GM21717 (cell line): ENCODE data around the gene GATD1.

Source experiments
- ATAC-seq: cut with Tn5 transposase; IDR thresholded peaks from one replicate; pipeline ENCODE4 v1.9.1; 2021; ENCODE audit warnings: mild to moderate bottlenecking, moderate library complexity; ENCODE audit not compliant: unreplicated experiment

The GATD1 gene

DNA sequence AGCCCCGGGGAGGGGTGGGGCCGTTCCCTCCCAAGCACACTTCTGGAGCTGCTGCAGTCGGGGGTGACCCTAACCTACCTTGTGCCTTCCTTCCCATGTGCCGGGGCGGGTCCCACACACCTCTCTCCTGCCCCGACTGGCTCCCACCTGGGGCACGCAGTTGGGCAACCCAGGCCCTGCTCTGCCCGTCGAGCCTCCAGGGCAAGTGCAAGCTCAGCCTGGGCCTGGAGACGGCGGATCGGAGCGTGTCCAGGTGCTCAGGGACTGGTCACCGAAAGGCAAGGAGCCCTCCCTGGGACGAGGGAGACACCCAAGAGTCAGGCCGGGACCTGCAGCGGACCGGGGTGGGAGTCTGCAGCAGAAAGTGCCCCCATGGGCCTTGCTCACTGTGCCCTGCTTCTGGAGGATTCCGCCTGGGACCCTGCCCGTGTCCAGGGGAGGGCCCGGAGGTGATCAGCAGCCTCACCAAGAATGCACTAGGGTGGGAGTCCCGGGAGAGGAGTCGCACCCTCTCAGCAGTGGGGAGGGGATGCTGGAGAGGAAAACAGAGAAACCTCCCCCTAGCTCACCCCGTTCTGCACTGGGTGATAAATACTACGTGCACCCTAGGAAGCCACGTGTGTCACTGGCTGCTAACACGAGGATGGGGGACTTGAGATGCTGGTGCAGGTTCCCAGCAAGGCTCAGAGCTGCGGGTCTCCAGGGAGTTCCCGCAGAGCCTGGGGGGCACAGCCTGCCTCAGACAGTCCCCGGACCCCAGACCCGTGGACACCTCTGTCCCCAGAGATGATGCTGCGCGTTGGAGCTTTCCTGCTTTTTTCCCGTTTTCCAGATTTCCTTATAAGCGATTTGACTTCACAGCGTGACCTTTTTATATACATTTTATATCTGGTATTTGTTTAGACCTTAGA is 5.2 kb upstream of the GATD1 start:
- ATAC-seq, result no peak

DNA sequence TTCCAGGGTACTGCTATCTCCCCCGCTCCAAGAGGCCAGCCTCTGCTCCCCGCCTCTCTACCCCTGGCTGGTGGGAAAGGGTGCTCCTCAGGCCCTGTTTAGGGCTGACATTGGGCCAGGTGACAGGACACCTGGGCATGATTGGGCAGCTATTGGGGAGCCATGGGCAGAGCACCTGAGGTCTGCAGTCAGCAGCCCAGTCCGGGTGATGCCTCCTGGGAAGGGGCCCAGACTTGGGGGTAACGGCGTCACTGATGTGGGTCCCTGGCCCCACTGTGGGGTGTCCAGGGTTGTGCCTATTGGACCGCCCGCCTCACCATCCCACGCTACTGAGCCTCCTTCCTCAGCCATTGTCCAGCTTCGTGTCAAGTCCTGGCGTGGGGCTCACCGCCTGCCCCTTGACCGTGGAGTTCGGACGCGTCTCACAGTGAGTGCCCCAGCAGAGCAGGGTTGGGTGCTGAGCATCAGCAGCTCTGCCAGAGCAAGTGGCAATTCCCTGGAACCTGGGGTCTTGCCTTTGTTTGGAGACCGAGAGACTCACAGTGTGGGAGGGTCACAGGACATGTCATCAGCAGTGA is 2.8 kb upstream of the GATD1 start:
- ATAC-seq, result no peak

DNA sequence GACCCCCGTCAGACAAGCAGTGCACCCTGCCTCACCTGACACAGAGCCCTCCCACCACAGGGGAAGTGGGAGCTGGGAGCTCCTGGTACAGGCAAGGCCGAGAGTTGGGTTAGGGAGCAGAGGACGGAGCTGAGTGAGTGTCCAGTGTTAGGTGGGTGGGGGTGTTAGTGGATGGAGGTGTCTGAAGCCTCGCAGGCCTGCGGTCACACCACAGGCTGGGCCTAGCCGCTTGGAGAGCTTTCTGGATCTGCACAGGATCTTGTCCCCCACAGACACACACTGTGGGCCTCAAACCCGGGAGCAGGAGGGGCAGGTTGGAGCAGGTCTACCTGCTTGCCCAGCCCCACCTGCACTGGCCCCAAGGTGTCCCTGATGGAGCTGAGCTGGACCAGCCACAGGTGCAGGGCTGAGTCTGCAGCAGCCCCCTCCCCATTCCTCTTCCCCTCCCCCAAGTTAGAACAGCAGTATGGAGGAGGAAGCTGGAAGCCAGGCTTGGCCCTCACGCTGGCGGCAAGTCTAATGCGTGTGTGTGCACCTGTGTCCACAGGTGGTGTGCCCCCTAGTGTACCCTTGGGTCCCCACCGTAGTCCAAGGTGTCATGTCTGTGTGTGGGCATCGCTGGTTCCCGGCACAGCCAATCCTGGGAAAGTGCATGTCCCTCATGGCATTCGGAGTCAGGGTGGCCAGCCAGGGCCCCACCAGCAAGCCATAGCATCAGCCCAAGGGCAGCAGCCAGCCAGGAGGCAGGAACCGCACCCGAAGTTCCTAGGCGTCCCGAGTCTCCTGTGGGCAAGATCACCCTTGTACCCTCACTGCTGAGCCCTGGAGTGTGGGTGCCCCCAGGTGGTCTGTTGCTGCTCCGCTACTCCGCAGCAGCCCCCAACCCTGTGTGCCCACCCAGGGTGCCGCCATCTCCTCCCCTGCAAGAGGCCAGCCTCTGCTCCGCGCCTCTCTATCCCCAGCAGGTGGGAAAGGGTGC is 2.0 kb upstream of the GATD1 start:
- no peak for ATAC-seq

DNA sequence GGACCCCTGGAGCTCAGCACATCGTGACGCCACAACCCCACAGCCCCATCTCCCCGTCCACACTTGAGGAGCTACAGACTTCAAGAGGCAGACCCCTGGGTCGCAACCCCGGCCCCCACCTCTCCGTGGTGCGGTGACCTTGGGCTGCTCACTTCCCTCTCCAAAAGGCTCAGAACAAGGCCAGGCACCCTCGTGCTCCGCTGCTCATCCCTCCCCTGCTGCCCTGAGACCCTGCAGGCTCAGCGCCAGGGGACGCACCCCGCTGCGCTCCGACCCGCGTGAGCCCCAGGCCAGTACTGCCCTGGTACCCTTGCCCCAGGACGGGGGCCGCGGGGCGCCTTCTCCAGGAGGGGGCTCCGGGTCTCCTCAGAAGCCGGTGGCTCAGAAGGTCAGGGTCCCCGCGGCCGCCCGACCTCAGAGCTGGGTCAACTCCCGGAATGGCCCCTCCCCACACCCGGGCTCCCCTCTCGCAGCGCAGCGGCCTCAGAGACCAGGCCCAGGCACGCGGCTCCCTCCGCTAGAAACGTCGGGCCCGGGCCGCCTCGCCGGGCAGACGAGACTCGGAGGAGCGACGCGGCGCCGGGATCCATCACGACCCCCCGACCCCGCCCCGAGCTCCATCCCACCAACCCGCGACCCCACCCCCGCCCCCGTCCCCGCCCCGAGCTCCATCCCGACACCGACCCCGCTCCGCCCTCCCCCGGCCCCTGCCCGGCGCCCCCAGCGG is 563 bp downstream of the GATD1 start:
- peak; percentile 23 for ATAC-seq

DNA sequence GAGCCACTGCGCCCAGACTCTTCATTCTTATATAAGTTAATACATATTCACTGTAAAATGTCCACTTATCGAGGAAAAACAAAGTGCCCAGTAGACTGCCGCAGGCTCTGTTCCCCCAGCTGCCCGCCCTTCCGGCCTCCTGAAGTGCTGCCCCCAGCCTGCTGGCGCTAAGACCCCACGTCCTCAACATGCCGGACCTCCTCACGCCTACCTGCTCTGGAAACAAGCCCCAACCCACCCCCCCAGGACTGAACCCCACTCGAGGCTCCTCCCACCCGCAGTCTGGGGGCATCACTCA is 1.1 kb downstream of the GATD1 start:
- no peak for ATAC-seq

DNA sequence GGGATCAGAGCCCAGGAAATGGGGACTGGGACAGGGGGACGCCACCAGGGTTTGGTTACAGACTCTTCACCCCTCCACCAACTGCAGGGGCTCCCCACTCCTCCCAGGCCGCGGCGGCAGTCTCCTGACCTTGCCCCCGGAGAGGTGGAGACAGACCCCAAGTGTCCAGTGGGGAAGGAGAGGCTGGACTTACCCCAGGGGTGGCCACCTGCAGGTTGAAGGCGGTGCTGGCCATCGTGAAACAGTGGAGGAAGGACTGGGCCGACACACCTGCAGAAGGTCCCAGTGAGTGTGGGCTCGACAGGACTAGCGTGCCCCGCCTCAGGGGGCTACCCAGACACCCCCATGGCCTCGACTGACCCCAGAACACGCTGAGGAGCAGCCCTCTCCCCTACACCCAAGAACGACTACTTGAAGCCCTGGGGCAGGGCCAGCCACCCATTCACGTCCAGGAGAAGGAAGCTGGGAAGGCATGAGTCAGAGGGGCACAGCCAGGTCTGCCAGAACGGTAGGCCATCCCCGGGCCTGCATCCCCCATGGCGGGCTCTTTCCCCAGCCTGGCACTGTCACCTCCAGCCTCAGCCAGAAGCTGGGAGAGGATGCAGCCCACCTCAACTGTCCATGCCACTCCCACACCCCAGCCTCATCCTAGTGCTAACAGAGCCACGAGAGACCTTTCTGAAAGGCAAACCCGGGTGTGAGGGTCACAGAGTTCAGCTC is 2.3 kb downstream of the GATD1 start:
- ATAC-seq, result no peak

DNA sequence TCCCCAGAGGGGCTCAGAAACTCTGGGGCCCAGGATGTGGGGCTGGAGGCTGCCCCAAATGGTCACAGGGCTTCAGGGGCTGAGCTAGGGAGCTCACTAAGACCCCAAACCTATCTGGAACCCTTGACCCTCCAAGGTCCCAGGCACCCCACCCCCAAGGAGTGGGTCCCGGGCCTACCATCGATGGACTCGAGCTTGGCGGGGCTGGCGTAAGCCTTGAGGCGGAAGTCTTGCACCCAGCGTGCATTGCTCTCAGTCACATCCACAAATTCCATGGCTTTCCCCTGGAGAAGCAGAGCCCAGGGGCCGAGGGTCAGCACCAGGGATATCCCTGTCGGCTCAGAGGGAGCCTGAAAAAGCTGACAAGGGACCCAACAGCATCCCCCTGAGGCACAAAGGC is 3.5 kb downstream of the GATD1 start:
- ATAC-seq, result no peak

DNA sequence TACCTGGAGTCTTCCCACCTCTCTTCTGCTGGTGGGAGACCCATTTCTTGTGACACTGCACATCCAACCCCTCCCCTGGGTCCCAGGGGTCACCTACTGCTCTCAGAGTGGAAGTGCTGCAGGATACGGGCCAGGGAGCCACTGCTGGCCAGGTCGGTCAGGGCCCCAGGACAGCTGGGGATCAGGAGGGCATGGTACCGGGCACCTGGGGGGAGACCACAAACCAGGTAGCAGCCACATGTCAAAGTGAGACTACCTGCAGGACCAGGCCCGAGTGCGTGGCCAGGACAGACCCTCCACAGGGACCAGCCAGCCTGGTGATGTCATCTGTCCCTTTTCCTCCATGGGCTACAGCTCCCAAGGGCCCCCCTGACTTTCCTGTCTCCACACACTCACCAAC is 3.9 kb downstream of the GATD1 start:
- ATAC-seq, result no peak

DNA sequence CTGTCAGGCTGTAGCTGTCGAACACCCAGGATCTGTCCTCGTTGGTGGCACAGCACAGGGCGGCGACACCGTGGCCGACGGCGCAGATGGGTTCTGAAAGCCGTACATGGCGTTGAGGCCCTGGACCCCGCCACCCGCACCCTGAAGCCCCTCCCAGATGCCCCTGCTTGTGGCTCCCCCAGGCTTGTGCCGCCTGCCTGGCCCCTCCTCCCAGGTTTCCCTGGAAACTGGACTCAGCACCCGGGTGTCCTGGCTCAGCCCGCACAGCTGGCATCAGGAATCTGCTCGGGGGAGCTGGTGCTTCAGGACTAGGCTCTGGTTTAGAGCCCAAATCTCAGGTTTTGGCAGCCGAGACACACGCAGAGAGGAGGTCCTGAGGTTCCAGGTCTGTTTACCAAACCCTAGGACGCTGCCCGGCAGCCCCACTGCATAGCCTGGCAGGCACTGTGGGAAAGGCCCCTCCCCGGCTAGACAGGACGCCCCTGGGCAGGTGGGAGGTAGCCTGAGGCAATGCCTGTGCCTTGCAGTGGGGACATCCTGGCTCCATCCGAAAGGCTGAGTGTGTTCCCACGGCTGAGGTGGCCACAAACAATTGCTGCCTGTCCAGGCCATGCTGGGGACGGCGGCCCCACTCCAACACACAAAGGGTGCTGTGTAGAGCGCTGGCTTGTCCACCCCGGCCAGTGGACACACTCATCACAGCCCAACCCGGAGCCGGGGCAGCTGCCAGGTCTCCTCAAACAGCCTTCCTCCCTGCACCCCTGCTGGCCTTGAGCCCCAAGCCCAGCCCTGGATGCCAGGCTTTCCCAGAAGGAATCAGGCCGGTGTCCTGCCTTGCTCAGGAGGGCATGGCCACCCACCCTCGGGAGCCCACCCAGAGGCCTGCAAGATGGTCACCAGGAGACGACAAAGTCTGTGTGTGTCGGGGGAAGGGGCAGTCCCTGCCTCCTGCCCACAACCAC is 4.6 kb downstream of the GATD1 start:
- no peak for ATAC-seq

DNA sequence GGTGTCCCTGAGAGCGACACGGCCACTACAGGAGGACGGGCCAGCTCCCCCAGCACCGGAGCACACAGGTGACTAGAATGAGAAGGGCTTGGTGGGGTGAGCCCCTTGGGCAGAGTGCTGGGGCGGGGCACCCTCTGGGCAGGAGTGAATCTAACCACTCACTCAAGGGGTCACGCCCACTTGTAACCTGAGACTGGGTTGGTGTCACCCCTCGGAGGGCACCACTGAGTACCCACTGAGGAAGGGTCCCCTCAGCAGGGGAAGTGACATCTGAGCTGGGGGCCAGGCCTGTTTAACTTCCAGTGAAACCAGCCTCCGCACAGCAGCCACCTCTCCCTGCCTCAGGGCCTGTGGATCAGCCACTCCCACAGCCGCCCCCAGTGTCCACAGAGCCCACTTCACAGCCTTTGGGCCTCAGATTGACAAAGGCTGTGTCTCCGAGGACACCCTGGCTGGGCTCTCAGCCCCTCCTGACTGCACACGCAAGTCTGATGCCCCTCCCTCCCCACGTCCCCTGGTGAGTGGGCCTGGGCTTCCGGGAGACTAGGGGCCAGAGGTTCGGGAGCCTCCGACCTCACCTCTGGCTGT is 5.6 kb downstream of the GATD1 start:
- no peak for ATAC-seq

DNA sequence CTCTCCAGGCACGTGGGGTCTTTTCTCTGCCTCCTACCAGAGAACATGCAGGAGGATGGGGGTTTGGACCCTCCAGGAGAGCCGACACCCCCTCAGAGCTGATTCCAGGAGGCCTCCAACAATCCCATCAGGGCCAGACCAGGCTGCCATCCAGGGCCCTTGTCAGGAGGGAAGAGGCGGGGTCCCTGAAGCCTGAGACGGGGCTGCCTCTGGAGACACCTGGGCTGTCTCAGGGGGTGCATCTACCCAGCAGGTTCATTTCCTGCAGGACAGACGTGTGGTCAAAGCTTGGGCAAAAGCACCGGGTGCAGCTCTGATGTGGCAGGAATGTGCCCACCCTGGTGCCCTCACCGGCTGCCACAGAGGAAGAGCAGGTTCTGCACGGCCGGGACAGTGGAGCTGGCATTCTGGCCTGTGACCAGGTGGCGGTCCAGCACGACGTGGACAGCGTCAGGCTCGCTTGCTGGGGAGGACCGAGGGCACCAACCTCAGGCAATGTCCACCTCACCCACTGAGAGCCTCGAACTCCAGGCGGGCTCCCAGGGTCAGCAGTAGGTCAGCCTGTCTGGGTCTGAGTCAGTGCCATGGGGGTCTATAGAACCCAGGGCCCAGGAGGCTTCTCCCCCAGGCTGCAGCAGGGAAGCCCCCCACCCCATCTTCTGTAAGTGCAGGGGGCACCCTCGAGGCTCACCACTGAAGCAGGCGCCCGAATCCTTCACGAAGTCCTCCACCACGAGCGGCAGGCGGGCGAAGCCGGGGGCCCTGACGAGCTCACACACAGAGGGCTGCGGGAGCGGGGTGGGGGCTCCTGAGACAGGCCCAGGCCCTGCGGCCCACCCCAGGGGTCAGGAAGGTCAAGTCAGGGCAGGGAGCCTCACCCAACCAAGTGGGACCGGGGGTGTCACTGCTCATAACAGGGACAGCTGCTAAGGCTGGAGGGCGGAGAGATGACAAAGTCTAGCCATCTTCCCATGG is 6.4 kb downstream of the GATD1 start:
- no peak for ATAC-seq

DNA sequence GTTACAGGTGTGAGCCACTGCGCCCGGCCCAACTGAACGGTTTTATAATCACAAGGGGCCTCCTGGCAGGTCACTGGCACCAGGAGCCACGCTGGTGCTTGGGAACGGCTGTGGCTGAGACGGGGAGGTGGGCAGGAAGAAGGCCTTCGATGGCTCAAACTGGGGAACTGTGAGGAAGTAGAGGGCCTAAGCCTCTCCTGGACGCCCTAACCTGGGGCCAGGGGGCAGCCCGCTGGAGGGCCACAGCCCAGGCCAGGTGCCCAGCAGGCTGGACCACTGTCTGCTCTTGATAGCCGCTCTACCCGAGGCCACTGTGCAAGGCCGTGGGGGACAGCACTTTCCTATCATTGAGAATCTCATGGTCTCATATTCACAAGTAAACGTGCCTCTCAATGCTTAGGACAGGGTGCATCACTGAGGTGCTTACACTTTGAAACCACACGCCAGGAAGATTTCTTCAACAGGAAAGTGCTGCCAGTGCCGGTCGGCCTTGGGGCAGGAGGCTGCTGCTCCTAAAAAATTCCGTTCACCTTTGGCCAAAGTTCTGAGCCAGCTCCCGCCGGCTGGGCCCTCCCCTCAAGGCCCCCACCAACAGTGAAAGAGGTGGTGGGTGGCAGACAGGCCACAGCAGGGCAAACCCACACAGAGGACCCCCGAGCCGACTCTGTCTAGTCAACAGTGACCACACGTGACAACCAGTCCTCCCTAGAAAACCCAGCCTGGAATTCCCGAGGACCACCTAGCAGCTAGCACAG is 7.2 kb downstream of the GATD1 start:
- no peak for ATAC-seq

DNA sequence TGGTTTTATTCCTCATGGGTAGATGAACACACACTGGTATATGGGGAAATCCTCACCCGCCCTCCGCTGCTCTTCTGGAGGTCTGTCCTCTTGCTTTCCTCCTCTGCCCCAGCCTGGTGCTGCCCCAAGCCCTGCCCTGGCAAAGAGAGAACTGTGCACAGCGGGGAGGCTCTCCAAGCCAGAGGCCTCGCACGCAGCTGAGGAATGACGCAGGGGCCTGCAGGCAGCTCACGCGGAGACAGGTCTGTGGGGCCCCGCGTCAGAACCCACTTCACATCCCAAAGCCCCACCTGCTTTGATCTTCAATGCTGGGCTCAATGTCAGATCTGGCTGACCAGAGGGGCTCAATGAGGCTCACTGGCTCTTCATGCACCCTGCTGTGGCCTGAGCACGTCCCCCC is 10.0 kb downstream of the GATD1 start:
- no peak for ATAC-seq

DNA sequence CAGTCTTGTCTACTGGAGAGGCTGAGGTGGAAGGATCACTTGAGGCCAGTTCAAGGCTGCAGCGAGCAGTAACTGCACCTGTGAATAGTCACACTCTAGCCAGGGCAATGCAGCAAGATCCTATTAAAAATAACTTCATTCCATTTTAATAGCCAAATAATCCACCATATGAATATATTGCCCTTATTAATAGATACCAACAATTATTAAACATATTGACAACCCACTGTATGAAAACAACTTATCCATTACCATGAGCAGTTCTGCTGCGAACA is 10.4 kb downstream of the GATD1 start:
- ATAC-seq, result no peak

DNA sequence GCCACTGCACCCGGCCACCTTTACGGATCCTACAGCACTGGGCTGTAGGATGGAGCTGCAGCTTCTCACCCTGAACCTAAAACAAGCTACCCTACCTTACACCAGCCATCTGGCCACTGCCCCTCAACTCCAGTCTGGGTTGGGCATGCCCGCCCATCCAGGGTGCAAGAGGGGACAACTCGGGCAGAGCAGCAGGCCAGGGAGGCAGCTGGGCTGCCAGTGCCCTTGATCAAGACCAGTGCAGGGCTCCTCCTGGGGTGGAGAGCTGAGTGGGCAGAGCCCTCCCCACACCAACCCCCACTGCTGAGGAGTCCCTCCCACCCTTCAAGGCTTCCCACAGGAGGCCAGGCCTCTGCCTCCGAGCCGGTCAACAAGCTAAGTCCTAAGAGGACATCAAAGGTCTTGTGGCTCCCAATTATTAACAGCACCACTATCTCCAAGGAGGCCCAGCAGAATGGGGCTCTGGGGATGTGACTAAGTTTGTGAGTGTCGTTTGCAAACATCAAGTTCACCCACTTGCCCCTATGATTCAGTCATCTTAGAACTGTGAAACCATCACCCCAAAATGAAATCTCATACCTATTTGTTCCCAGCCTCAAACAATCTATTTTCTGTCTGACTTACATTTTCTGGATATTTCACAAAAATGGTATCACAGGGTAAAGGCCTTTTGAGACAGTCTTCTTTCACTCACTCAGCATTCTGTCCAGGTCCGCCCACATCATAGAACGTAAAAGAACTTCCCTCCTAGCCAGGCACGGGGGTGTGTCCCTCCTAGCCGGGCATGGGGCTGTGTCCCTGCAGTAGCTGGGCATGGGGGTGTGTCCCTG is 11.0 kb downstream of the GATD1 start:
- ATAC-seq, result no peak

DNA sequence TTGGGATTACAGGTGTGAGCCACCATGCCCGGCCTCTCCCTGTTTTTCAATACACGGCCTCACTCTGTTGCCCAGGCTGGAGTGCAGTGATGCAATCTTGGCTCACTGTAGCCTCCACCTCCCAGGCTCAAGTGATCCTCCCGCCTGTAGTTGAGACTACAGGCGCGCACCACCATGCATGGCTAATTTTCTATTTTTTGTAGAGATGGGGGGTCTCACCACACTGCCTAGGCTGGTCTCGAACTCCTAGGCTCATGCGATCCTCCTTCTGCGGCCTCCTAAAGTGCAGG is 11.5 kb downstream of the GATD1 start:
- no peak for ATAC-seq
